MM.1S (cell line): ENCODE results near the gene GNB1.

Source experiments
- EZH2 ChIP-seq: fragments of 300-600 bp; sonication (generic); optimal IDR thresholded peaks from 2 replicates; pipeline ENCODE3; 2017; ENCODE audit warnings: low read depth, mild to moderate bottlenecking, antibody characterized with exemption, low read length, mixed read lengths
- EZH2phosphoT487 ChIP-seq: fragments of 300-600 bp; sonication (generic); IDR thresholded peaks from 2 replicates; pipeline ENCODE4 v1.6.1; 2018; ENCODE audit warnings: antibody characterized with exemption, low read length
- TF ChIP-seq, protein P1 (sequence below): fragments of 300-600 bp; sonication (generic); IDR thresholded peaks from 2 replicates; pipeline ENCODE4 v1.5.1; 2016; ENCODE audit warnings: antibody characterized with exemption, low read length, mixed read lengths

DNA sequence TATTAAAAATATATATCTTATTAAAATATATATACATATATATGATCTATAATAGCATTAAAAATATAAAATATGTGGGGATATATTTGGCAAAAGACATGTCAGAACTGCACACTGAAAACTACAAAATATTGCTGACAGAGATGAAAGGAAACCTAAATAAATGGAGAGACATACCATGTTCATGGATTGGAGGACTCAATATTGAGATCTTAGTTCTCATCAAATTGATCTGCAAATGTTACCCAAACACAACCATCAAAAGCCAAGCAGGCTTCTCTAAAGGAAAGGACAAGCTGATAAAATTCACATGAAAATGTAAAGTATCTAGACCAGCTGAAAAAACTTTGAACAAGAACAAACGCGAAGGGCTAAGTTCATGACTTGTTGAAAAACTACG lies 119.8 kb downstream of the GNB1 start:
- TF ChIP-seq, protein P1, sequence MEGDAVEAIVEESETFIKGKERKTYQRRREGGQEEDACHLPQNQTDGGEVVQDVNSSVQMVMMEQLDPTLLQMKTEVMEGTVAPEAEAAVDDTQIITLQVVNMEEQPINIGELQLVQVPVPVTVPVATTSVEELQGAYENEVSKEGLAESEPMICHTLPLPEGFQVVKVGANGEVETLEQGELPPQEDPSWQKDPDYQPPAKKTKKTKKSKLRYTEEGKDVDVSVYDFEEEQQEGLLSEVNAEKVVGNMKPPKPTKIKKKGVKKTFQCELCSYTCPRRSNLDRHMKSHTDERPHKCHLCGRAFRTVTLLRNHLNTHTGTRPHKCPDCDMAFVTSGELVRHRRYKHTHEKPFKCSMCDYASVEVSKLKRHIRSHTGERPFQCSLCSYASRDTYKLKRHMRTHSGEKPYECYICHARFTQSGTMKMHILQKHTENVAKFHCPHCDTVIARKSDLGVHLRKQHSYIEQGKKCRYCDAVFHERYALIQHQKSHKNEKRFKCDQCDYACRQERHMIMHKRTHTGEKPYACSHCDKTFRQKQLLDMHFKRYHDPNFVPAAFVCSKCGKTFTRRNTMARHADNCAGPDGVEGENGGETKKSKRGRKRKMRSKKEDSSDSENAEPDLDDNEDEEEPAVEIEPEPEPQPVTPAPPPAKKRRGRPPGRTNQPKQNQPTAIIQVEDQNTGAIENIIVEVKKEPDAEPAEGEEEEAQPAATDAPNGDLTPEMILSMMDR, result no peak
- no peak for TF ChIP-seq EZH2
- no peak for TF ChIP-seq EZH2phosphoT487
